OCI-LY1 (cell line): ENCODE data around the gene DNAJC28.

Experiments used
- EZH2 ChIP-seq: fragments of 200-600 bp; sonication (generic), shearing (Covaris generic); IDR thresholded peaks from 2 replicates; pipeline ENCODE4 v1.8.0; 2017; ENCODE audit warnings: borderline replicate concordance, mixed run types, mild to moderate bottlenecking, antibody characterized with exemption, low read length, moderate library complexity, mixed read lengths
- TF ChIP-seq, protein P1 (sequence below): fragments of 200-600 bp; sonication (generic), shearing (Covaris generic); IDR thresholded peaks from 2 replicates; pipeline ENCODE4 v1.5.1; 2017; ENCODE audit warnings: mild to moderate bottlenecking, antibody characterized with exemption, low read length, moderate library complexity, mixed read lengths

DNA sequence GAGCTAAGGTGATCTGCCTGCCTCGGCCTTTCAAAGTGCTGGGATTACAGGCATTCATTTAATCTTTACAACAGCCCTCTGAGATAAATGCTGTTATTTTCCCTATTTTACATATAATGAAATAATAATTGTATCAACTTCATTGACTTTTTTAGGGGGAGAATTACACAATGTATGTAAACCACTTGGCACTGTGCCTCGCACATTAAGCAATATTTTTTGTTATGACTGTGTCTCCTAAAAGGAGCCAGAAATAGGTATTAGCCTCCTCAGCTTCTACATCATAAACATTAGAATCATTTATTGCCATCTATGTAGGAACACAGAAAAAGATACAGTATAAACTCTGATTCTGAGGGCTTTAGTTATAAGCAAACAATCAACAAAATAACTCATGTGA is 1.1 kb upstream of the DNAJC28 start:
- TF ChIP-seq, protein P1, sequence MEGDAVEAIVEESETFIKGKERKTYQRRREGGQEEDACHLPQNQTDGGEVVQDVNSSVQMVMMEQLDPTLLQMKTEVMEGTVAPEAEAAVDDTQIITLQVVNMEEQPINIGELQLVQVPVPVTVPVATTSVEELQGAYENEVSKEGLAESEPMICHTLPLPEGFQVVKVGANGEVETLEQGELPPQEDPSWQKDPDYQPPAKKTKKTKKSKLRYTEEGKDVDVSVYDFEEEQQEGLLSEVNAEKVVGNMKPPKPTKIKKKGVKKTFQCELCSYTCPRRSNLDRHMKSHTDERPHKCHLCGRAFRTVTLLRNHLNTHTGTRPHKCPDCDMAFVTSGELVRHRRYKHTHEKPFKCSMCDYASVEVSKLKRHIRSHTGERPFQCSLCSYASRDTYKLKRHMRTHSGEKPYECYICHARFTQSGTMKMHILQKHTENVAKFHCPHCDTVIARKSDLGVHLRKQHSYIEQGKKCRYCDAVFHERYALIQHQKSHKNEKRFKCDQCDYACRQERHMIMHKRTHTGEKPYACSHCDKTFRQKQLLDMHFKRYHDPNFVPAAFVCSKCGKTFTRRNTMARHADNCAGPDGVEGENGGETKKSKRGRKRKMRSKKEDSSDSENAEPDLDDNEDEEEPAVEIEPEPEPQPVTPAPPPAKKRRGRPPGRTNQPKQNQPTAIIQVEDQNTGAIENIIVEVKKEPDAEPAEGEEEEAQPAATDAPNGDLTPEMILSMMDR: no peak
- TF ChIP-seq EZH2: no peak
